Raji (cell line): ENCODE data around the gene SLC26A8.

Experiments used
- POLR2A ChIP-seq: IDR thresholded peaks from 2 replicates; pipeline ENCODE4 v1.6.1; 2011; ENCODE audit warnings: low read depth, low read length, control low read depth; ENCODE audit not compliant: insufficient read depth

Gene SLC26A8

DNA sequence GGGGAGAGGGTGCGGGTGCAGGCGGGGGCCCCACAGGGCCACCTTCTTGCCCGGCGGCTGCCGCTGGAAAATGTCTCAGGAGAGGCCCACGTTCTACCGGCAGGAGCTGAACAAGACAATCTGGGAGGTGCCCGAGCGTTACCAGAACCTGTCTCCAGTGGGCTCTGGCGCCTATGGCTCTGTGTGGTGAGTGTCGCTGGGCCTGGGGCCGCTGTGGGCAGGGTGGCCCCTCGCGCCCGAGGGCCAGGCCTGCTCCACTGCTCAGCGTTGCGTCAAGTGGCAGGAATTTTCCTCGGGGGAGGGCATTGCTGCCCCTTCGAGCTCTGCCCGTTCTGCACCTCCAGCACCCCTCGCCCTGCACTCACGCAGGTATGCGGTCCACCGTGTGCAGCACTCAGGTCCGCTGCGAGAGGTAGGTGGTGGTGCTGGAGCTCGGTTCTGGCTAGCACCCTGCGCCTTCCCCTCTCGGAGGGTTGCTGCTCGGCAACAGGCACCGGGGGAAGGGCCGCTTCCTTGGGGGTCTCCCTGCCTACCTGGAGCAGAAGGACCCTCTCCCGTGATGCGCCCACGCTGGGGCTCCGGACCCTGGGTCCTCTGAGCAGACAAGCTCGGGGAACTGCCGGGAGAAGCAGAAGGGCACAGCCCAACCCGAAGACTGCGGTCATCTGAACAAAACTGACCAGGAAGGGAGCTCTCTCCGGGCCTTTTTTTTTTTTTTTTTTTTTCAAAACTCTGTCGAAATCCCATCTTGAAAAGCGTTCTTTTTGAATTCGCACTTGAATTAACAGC lies 3.8 kb upstream of the SLC26A8 start:
- TF ChIP-seq POLR2A, result no peak

DNA sequence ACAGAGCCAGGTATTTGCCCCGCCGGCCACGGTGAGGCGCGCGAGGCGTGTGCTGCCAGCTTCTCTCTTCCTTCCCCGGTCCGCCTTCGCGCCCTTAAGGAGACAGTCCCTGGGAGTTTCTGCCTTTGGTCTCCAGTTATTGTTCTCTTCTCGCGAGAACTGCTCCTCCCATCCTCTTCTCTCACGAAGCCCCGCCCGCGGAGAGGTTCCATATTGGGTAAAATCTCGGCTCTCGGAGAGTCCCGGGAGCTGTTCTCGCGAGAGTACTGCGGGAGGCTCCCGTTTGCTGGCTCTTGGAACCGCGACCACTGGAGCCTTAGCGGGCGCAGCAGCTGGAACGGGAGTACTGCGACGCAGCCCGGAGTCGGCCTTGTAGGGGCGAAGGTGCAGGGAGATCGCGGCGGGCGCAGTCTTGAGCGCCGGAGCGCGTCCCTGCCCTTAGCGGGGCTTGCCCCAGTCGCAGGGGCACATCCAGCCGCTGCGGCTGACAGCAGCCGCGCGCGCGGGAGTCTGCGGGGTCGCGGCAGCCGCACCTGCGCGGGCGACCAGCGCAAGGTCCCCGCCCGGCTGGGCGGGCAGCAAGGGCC lies 3.2 kb upstream of the SLC26A8 start, which contains the start of gene MAPK14:
TSS of gene MAPK14 (plus strand) at position 308 of the 587 bp plus-strand sequence. CDS start 350 bp downstream, outside the sequence.
- peak; percentile 93 for TF ChIP-seq POLR2A

DNA sequence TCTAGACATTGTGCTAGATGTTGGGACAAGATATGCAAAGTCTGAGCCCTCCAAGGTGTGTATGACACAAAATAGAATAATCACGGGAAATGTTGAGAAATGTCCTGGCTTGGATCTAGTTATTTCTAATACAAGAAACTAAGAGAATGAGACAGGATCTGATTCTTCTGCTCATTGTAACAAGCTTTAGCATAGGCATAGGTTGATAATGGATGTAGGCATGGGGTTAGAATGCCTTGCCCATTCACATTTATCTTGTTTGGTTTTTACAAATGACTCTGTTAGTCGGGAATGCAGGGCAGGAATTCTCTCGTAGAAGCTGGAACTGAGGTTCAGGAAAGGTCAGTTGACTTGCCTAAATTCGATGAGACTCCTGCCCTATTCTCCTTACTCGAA lies 1.5 kb upstream of the SLC26A8 start:
- no peak for TF ChIP-seq POLR2A

DNA sequence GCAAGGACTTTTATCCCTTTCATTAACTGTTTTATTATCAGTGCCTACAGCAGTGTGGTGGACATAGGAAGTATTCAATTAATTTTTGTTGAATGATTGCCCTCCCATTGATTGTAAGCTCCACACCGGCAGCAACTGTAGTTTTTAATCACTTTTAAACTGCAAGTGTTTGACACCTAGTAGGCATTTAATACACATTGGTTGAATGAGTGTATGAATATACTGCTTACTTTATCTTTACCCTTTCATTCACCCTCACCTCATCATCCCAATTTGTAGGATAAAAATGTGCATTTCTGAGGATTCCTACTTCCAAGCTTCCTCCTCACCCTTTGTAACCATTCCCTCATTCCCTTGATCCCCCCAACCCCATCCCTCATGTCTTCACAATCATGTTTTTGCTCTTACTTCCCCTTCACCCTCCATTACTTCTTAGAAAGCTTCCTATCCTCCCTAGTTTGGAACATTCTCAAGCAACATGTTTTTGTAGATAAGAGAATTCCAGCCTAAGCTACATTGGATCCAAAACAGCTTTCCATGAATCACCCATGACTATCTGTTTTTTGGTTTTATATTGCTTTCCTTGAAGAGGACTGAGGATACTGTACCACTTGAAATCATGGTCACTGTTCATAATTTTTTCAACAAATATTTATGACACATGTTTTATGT lies 955 bp upstream of the SLC26A8 start:
- TF ChIP-seq POLR2A, result no peak

DNA sequence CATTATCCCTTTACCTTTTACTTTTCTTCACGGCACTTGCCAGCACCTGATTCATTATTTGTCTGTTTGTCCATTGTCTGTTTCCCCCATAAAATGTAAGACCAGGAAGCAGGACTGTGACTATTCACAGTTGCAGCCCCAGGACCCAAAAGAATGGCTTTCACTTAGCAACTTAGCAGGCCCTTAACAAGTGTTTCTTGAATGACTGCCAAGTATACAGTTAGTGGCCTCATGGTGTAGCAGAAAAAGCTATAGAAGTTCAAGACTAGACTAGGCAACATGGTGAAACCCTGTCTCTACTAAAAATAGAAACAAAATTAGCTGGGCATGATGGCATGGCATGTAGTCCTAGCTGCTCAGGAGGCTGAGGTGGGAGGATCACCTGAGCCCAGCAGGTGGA lies 4.3 kb downstream of the SLC26A8 start:
- no peak for TF ChIP-seq POLR2A

DNA sequence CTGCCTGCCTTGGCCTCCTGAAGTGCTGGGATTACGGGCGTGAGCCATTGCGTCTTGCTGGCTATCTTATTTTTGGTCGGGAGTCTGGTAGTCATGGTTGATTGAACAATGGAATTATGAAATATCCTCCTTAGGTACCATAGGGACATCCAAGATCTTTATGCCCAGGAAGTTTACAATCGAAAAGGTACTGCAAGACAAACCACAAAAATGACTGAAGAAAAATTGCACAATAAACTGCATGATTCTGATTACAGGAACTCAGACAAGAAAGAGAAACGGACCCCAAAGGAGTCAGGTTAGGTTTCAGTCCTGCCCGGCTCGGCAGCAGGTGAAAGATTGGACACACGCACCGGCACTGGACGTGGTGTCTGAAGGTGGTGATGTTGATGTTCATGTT lies 5.3 kb downstream of the SLC26A8 start:
- no peak for TF ChIP-seq POLR2A

DNA sequence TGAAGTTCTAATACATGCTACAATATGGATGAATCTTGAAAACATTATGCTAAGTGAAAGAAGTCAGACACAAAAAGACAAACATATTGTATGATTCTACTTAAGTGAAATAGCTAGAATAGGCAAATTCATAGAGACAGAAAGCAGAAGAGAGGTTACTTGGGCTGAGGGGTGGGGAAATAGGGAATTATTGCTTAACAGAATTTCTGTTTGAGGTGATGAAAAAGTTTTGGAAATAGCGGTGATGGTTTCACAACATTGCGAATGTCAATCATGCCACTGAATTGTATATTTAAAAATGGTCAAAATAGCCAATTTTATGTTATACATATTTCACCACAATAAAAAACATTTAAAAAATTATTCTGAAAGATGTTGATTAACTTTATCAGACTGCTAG lies 6.1 kb downstream of the SLC26A8 start:
- no peak for TF ChIP-seq POLR2A

DNA sequence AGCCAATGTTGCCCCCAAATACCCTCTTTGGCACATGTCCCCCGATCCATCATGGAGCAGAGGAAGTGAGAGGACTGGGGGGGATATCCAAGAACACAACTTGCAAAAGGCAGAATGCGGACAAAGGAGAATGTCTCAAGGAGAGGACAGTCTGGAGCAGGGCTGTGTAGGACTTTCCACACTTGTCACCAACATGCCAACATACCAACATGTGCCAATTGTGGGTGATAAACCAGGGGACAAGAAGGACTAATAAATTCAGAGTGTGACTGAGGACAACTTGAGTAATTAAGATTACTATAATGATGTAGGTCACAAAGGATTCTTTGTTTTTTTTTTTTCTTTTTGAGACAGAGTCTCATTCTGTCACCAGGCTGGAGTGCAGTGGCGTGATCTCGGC lies 8.8 kb downstream of the SLC26A8 start:
- TF ChIP-seq POLR2A, result no peak

DNA sequence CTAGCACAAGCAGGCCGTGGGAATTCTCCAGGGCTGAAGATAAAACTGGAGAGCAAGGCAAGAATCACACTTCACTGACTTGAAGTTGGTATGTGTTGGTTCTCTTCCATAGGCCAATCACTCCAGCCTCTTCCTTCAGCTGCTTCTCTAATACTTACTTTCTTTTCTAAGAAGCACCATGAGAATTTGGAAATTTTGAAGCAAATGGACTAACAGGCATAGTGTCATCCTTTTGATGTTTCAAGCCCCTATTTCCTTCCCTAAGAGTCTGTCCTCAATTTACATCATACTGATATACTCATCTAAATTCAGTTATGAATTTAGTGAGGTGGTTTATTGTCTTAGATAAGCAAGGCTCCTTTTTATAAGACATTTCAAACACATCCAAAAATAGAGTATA lies 24.0 kb downstream of the SLC26A8 start:
- no peak for TF ChIP-seq POLR2A

DNA sequence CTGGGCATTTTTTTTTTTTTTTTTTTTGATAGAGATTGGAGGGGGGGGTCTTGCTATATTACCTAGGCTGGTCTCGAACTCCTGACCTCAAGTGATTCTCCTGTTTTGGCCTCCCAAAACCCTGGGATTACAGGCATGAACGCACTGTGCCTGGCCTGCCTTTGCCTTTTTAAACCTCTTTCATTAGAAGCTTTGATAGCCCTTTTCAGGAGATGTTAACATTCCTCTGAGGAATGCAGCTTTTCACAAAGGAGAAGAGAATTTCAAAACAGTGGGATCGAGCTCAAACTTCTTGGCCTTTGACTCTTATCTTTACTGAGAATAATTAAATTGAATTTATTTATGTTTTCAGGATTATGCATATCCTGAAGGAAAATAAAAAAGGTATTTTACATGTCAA lies 31.3 kb downstream of the SLC26A8 start:
- no peak for TF ChIP-seq POLR2A

DNA sequence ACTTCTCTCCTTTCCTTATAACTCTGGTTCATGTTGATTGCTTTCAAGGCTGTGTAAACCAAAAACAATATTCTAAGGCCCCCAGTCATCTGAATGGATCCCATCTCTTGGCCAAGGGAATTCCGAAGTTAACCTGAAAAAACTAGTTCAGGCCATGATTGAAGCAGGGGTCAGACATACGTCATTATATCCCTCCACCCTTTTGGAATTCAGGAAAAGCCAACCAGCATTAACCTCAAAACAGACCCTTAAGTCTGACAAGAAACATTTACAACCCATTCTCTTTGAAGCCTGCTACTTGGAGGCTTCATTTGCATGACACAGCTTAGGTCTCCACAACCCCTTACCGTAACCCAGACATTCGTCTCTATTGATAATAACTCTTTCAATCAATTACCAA lies 39.7 kb downstream of the SLC26A8 start:
- TF ChIP-seq POLR2A, result no peak

DNA sequence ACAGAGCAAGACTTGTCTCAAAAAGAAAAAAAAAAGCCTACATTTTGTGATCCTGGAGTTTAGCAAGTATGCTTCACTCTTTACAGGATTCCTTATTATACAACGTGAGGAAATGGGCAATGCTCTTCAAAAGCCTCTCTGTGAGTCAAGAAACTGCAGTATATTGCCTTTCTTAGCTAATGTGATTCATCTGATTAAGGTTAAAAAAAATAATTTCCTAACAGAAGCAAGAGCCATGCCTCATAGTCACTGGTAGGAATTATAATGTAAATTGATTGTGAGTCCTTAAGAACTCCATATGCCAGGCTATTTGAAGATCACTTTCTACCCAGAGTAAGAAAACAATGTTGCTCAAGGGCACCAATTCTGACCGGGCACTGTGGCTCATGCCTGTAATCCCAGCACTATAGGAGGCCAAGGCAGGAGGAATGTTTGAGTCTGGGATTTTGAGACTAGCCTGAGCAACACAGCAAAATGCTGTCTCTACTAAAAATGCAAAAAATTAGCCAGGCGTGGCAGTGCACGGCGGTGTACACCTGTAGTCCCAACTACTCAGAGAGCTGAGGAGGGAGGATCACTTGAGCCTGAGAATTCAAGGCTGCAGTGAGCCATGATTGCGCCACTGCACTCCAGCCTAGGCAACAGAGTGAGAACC lies 43.3 kb downstream of the SLC26A8 start:
- TF ChIP-seq POLR2A, result no peak

DNA sequence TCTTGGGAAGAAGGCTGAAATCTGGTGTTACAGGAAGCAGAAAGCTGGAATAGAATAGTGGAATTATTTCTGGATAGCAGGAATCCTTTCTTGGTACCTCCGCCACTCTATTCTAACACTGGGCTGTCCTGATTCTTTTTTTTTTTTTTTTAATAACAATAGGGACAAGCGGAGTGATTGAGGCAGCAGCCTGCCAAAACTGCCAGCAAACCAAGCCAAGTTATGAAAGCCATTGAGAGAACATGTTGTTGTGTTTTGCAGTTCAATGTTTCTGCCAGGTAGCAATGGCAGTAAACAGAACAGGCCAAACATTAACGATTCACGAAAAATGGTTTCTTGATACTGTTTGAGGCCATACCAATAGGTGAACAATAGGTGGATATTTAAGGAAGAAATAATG lies 47.1 kb downstream of the SLC26A8 start:
- no peak for TF ChIP-seq POLR2A

DNA sequence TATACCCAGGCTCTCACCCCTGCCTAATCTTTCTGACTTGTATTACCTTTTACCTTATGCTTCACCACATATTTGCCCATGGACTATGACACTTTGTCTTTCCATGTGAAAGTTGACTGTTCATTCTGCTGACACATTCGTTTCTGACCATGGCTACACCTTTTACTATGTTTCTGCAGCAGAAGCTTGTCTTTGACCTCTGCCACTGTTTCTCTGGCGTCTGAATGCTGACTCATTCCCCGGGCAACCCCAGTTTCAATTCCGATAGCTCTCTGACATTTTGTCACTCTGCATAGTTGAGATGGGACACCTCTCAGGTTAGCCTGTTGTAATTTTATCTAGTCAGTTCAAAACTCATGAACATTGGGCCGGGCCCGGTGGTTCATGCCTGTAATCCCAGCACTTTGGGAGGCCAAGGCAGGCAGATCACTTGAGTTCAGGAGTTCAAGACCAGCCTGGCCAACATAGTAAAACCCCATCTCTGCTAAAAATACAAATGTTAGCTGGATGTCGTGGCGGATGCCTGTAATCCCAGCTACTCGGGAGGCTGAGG lies 50.7 kb downstream of the SLC26A8 start:
- TF ChIP-seq POLR2A, result no peak
